GM12892 (cell line): ENCODE data around the gene ZMIZ1.

Source experiments
- POLR2A ChIP-seq: IDR thresholded peaks from 2 replicates; pipeline ENCODE4 v1.6.1; 2011; ENCODE audit warnings: low read depth, low read length, control low read depth
- POLR2AphosphoS5 ChIP-seq: IDR thresholded peaks from 2 replicates; pipeline ENCODE4 v1.6.1; 2011; ENCODE audit warnings: low read depth, low read length, control low read depth
- TAF1 ChIP-seq: IDR thresholded peaks from 2 replicates; pipeline ENCODE4 v1.6.1; 2011; ENCODE audit warnings: low read depth, mild to moderate bottlenecking, control low read depth, low read length, borderline replicate concordance

GRCh38 chr10:79262131-79262530, 193.4 kb downstream of the ZMIZ1 start:
- no peak for TF ChIP-seq POLR2A
- TF ChIP-seq TAF1 = no peak
- no peak for TF ChIP-seq POLR2AphosphoS5
